SK-N-SH (cell line): Measurements from ENCODE around the gene TGM4. TPM values are rescaled to one million over a fixed set of nuclear protein-coding genes. Genes with fewer than 3 reads are reported as not detected.

Experiments
- CTCF ChIA-PET: fragments of 300-600, 350-600 bp; formaldehyde crosslinking; extraction: SDS; loops from one replicate; lab custom pipeline; 2021; lab: Yijun Ruan, JAX
- POLR2A ChIA-PET: fragments of 350-600 bp; sonication (Branson Sonifier 250); formaldehyde crosslinking; extraction: SDS; loops from one replicate; lab custom pipeline; 2020; ENCODE audit warnings: antibody characterized with exemption, inconsistent platforms; lab: Yijun Ruan, JAX
- DNase-seq: peaks from one replicate; pipeline ENCODE4 v3.0.0; 2012
- H2AFZ ChIP-seq: fragments of 200-600 bp; sonication (generic); 2 replicates; pipeline ENCODE4 v1.8.1; 2016; ENCODE audit warnings: antibody characterized with exemption, mild to moderate bottlenecking, low read depth
- H3F3A ChIP-seq: fragments of 200-600 bp; sonication (generic); replicated peaks from 2 replicates; pipeline ENCODE3; 2016; ENCODE audit warnings: antibody characterized with exemption, mild to moderate bottlenecking; ENCODE audit not compliant: insufficient read depth
- H3K27ac ChIP-seq, 2 experiments: fragments of 200-500 bp in 1 of 2; fragments of 200-600 bp in 1 of 2; sonication (Bioruptor generic) in 1 of 2; sonication (generic), shearing (Covaris generic) in 1 of 2; 2 replicates each; pipeline versions ENCODE4 v1.5.1 to v1.6.1; 2014 to 2016; ENCODE audit warnings: low read depth in 2 of 2, inconsistent platforms in 1 of 2, low read length in 1 of 2, mild to moderate bottlenecking in 1 of 2, mixed read lengths in 1 of 2
- H3K27me3 ChIP-seq: fragments of 200-600 bp; sonication (generic), shearing (Covaris generic); 2 replicates; pipeline ENCODE4 v1.6.1; 2016; ENCODE audit warnings: mixed run types; ENCODE audit not compliant: insufficient read depth
- H3K36me3 ChIP-seq, 2 experiments: fragments of 200-500 bp in 1 of 2; fragments of 200-600 bp in 1 of 2; sonication (Bioruptor generic) in 1 of 2; sonication (generic) in 1 of 2; replicated peaks in 1 of 2; 2 replicates each; pipeline versions ENCODE3 to v1.5.1; 2014 to 2016; ENCODE audit warnings: low read length in 1 of 2, mild to moderate bottlenecking in 1 of 2; ENCODE audit not compliant: insufficient read depth in 2 of 2, control insufficient read depth in 1 of 2
- H3K4me1 ChIP-seq, 2 experiments: fragments of 200-500 bp in 1 of 2; fragments of 200-600 bp in 1 of 2; sonication (Bioruptor generic) in 1 of 2; sonication (generic), shearing (Covaris generic) in 1 of 2; 2 replicates each; pipeline versions ENCODE4 v1.5.1 to v1.6.1; 2014 to 2016; ENCODE audit warnings: low read depth in 1 of 2, low read length in 1 of 2, mixed run types in 1 of 2; ENCODE audit not compliant: insufficient read depth in 2 of 2, control insufficient read depth in 1 of 2
- H3K4me2 ChIP-seq: fragments of 200-600 bp; sonication (generic), shearing (Covaris generic); 2 replicates; pipeline ENCODE4 v1.6.1; 2017; ENCODE audit warnings: mixed run types
- H3K4me3 ChIP-seq, 2 experiments: fragments of 200-500 bp in 1 of 2; fragments of 200-600 bp in 1 of 2; sonication (Bioruptor generic) in 1 of 2; sonication (generic), shearing (Covaris generic) in 1 of 2; 2 replicates each; pipeline versions ENCODE4 v1.5.1 to v1.8.1; 2014 to 2016; ENCODE audit warnings: low read depth in 2 of 2, inconsistent platforms in 1 of 2, low read length in 1 of 2, mild to moderate bottlenecking in 1 of 2, mixed read lengths in 1 of 2, moderate library complexity in 1 of 2
- H3K79me2 ChIP-seq: fragments of 200-600 bp; sonication (generic); 2 replicates; pipeline ENCODE4 v1.8.1; 2017; ENCODE audit warnings: mild to moderate bottlenecking; ENCODE audit not compliant: insufficient read depth
- H3K9ac ChIP-seq: fragments of 200-600 bp; sonication (generic); 2 replicates; pipeline ENCODE4 v1.6.1; 2017; ENCODE audit warnings: mixed run types
- H3K9me2 ChIP-seq: fragments of 200-600 bp; sonication (generic); 2 replicates; pipeline ENCODE4 v1.6.1; 2017; ENCODE audit warnings: mixed run types
- H3K9me3 ChIP-seq: fragments of 200-600 bp; sonication (generic); 2 replicates; pipeline ENCODE4 v1.6.1; 2017; ENCODE audit warnings: mixed run types, mild to moderate bottlenecking, moderate library complexity
- H4K20me1 ChIP-seq: fragments of 200-600 bp; sonication (generic); 2 replicates; pipeline ENCODE4 v1.6.1; 2017; ENCODE audit warnings: mild to moderate bottlenecking, mixed run types; ENCODE audit not compliant: insufficient read depth
- FOSL2 ChIP-seq: IDR thresholded peaks from 2 replicates; pipeline ENCODE4 v1.4.0; 2012; ENCODE audit warnings: low read depth, mild to moderate bottlenecking, moderate library complexity, borderline replicate concordance
- GABPA ChIP-seq: IDR thresholded peaks from 2 replicates; pipeline ENCODE4 v1.4.0; 2012; ENCODE audit warnings: low read depth, mild to moderate bottlenecking
- JUND ChIP-seq: IDR thresholded peaks from 2 replicates; pipeline ENCODE4 v1.4.0; 2012
- MEF2A ChIP-seq: IDR thresholded peaks from 2 replicates; pipeline ENCODE4 v1.4.0; 2012; ENCODE audit warnings: low read depth, borderline replicate concordance
- POLR2AphosphoS5 ChIP-seq: IDR thresholded peaks from 2 replicates; pipeline ENCODE4 v1.6.1; 2012; ENCODE audit warnings: low read depth, low read length
- RAD21 ChIP-seq: IDR thresholded peaks from 2 replicates; pipeline ENCODE4 v1.6.1; 2012; ENCODE audit warnings: mild to moderate bottlenecking, low read length
- RCOR1 ChIP-seq: fragments of 150-350 bp; IDR thresholded peaks from 2 replicates; pipeline ENCODE4 v1.6.1; 2017; ENCODE audit warnings: antibody characterized with exemption, low read length
- SIN3A ChIP-seq: IDR thresholded peaks from 2 replicates; pipeline ENCODE4 v1.6.1; 2012; ENCODE audit warnings: low read depth, mild to moderate bottlenecking, low read length, moderate library complexity, borderline replicate concordance
- SMC3 ChIP-seq: IDR thresholded peaks from 2 replicates; pipeline ENCODE4 v1.6.1; 2012; ENCODE audit warnings: low read depth, low read length, improper control_type of control experiment
- TAF1 ChIP-seq: IDR thresholded peaks from 2 replicates; pipeline ENCODE4 v1.6.1; 2012; ENCODE audit warnings: low read depth, mild to moderate bottlenecking, low read length, moderate library complexity, borderline replicate concordance
- YY1 ChIP-seq: IDR thresholded peaks from 2 replicates; pipeline ENCODE4 v1.4.0; 2012; ENCODE audit warnings: low read depth, mild to moderate bottlenecking
- WGBS: methylation state at CpG from one replicate; pipeline ENCODE4 v1.1.6; 2017; ENCODE audit warnings: low lambda C conversion rate; 5-methylcytosine and 5-hydroxymethylcytosine counted together
- polyA plus RNA-seq, 3 experiments: library from polyadenylated mRNA; depleted of rRNA; stranded (reverse); fragments of >200 nt; gene quantifications; 2 replicates each; pipeline ENCODE4 v1.2.3, GENCODE V29; 2012
- TF ChIP-seq, protein P1 (sequence below): IDR thresholded peaks from 2 replicates; pipeline ENCODE4 v1.4.0; 2012; ENCODE audit warnings: low read depth, borderline replicate concordance
- TF ChIP-seq, protein P2 (sequence below): IDR thresholded peaks from 2 replicates; pipeline ENCODE4 v1.4.0; 2012; ENCODE audit warnings: low read depth

The TGM4 gene
- polyA plus RNA-seq, 1 of the 3 experiments (the other 2 are of a cell fraction) = 0.12 TPM

GRCh38 chr3:44870375-44871061 is 3.9 kb upstream of the TGM4 start:
- Histone ChIP-seq H3K9me3 (no peaks in the 10 kb centered on the region), H3K4me2 (no peak overlapping the region), H4K20me1 (no peaks in the 10 kb centered on the region), H3K4me3 (no peak overlapping the region), H3K9ac (no peak overlapping the region), H3K79me2 (no peaks in the 10 kb centered on the region), H3K27ac (no peak overlapping the region), H3K27me3 (no peaks in the 10 kb centered on the region), H2AFZ (no peak overlapping the region), H3K36me3 (peaks cover 1 to 4% of the 10 kb centered on the region in 2 experiments), H3K4me1 (no peaks in the 10 kb centered on the region), H3K9me2 (no peaks in the 10 kb centered on the region), H3F3A (no peaks in the 10 kb centered on the region)
- no peak for DNase-seq
- CTCF ChIA-PET = no interaction called here
- 92% methylated on average over 8 of the region's 8 CpGs for WGBS
- POLR2A ChIA-PET = no interaction called here
- TF ChIP-seq POLR2AphosphoS5 = no peak

- Histone ChIP-seq H4K20me1 (no peaks in the 10 kb centered on the region), H3K4me3 (no peak overlapping the region), H3K4me1 (no peaks in the 10 kb centered on the region), H3K27me3 (no peaks in the 10 kb centered on the region), H3K4me2 (no peak overlapping the region)
- TF ChIP-seq FOSL2 = no peak
- TF ChIP-seq TAF1 = no peak
- TF ChIP-seq MEF2A = no peak
- TF ChIP-seq, protein P1, sequence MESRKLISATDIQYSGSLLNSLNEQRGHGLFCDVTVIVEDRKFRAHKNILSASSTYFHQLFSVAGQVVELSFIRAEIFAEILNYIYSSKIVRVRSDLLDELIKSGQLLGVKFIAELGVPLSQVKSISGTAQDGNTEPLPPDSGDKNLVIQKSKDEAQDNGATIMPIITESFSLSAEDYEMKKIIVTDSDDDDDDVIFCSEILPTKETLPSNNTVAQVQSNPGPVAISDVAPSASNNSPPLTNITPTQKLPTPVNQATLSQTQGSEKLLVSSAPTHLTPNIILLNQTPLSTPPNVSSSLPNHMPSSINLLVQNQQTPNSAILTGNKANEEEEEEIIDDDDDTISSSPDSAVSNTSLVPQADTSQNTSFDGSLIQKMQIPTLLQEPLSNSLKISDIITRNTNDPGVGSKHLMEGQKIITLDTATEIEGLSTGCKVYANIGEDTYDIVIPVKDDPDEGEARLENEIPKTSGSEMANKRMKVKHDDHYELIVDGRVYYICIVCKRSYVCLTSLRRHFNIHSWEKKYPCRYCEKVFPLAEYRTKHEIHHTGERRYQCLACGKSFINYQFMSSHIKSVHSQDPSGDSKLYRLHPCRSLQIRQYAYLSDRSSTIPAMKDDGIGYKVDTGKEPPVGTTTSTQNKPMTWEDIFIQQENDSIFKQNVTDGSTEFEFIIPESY = no peak
- no peak for TF ChIP-seq RAD21
- no peak for TF ChIP-seq SIN3A
- TF ChIP-seq, all 33 proteins: peak for 0
- POLR2A ChIA-PET = no interaction called here
- Histone ChIP-seq H3F3A (no peaks in the 10 kb centered on the region), H3K79me2 (no peaks in the 10 kb centered on the region), H2AFZ (no peak overlapping the region), H3K9me2 (no peaks in the 10 kb centered on the region), H3K9ac (no peak overlapping the region), H3K9me3 (no peaks in the 10 kb centered on the region), H3K27ac (no peak overlapping the region), H3K36me3 (no peaks in the 10 kb centered on the region)
- WGBS = 60% methylated on average over 3 of the region's 3 CpGs
- CTCF ChIA-PET = no interaction called here
- no peak for DNase-seq
Measured at GRCh38 chr3:44875596-44875995, 1.2 kb downstream of the TGM4 start.

DNA sequence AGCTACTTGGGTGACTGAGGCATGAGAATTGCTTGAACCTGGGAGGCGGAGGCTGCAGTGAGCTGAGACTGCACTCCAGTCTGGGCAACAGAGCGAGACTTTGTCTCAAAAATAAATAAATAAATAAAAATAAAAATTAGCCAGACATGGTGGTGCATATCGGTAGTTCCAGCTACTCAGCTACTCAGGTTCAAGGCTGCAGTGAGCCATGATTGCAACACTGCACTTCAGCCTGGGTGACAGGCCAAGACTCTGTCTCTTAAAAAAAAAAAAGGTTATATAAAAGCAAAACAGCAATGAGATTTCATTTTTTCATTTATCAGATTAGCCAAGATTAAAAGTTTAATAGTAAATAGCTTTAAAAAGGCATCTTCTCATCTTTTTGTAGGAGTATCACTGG is 2.9 kb downstream of the TGM4 start:
- H3K4me3 ChIP-seq = no peak overlapping the region
- no peaks in the 10 kb centered on the region for H3K9me2 ChIP-seq
- WGBS = 95% methylated on average over 3 of the region's 3 CpGs
- ChIA-PET CTCF (interaction anchor here (0.6 to 1.0 kb wide), 4 partner anchors 37 to 358 kb away, joined by 3 to 5 read pairs (median 4); no protein-coding TSS in a partner anchor), POLR2A (no interaction called here)
- no peak overlapping the region for H3K4me2 ChIP-seq
- H3K9me3 ChIP-seq = no peaks in the 10 kb centered on the region
- H3K36me3 ChIP-seq = no peaks in the 10 kb centered on the region
- H4K20me1 ChIP-seq = no peaks in the 10 kb centered on the region
- no peaks in the 10 kb centered on the region for H3K4me1 ChIP-seq
- no peaks in the 10 kb centered on the region for H3F3A ChIP-seq
- TF ChIP-seq, protein P2, sequence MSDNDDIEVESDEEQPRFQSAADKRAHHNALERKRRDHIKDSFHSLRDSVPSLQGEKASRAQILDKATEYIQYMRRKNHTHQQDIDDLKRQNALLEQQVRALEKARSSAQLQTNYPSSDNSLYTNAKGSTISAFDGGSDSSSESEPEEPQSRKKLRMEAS = no peak
- TF ChIP-seq GABPA (no peak), YY1 (no peak), RAD21 (no peak), SMC3 (no peak), RCOR1 (no peak), FOSL2 (no peak), JUND (no peak), POLR2AphosphoS5 (no peak)
- no peak overlapping the region for H3K27ac ChIP-seq
- H2AFZ ChIP-seq = no peak overlapping the region
- no peaks in the 10 kb centered on the region for H3K79me2 ChIP-seq
- no peak overlapping the region for H3K9ac ChIP-seq
- no peaks in the 10 kb centered on the region for H3K27me3 ChIP-seq
- no peak for DNase-seq
